ENCODE measurements around the gene SAMD8.

Gene SAMD8

GRCh38 chr10:75228834-75229233 is 117.4 kb downstream of the SAMD8 start:
- TF ChIP-seq CTCF (IDR thresholded peaks at IDR 0.05; ENCODE audit: insufficient read depth, missing control alignments) = no peak
- no peak for FAIRE-seq
- no peak for DNase-seq (ENCODE audit: insufficient read length, low spot score)

- no peak for TF ChIP-seq CTCF (IDR thresholded peaks at IDR 0.05; ENCODE audit: insufficient read depth, missing control alignments)
- no peak for FAIRE-seq
Observed at GRCh38 chr10:75229971-75230370, 118.5 kb downstream of the SAMD8 start.

GRCh38 chr10:75230600-75231038 is 119.2 kb downstream of the SAMD8 start:
- FAIRE-seq (no peak), DNase-seq (ENCODE audit: insufficient read length, low spot score) (peak; percentile 57)
- peak; percentile 87 for TF ChIP-seq CTCF (IDR thresholded peaks at IDR 0.05; ENCODE audit: insufficient read depth, missing control alignments)

More at GRCh38 chr10:75229971-75230370, 118.5 kb downstream of the SAMD8 start:
- no peak for DNase-seq (ENCODE audit: insufficient read length, low spot score)
